NCI-H2227 (cell line): Measurements from ENCODE around the gene TMEM86A.

Source experiments
- DNase-seq: peaks from one replicate; lab custom pipeline; 2025; ENCODE audit not compliant: unreplicated experiment; lab: John Stamatoyannopoulos, UW

Gene TMEM86A

DNA sequence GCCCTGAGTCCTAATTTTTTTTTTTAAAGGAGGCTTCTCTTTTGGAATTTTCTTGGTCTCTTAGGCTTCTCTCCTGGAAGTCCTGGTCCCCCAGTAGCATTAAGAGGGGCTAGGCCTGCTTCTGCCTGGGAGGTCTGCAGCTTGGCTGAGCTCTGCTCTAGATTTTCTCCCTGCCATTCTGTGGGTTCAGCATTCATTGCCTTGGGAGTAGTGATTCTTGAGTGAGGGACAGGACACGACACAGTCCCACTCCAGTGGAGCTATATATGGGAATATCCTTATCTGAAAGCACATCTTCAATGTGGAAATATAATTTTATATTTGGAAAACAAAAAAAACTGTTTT, 23.7 kb downstream of the TMEM86A start:
- DNase-seq = no peak

DNA sequence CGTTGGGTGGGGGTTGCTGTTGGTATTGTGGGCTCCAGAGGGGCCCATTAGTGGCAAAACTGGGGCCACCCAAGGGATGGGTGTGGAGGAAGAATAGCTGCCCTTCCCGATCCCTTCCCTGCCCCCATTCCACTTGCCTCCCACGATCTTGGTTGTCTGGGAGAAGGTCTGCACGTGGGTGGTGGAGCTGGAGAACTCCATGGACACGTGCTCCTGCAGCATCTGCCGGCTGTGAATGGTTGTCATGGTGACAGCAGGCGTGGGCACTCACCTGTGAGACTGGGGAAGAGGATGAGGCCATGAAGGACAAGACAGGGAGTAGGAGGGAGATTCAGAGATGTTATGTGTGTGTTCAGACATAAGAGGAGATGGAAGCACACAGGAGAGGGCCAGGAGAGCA, 25.4 kb downstream of the TMEM86A start:
- DNase-seq = peak; percentile 17

GRCh38 chr11:18726040-18726439, 27.5 kb downstream of the TMEM86A start, which contains the start of gene IGSF22:
Gene IGSF22, minus strand, starts transcription at chr11:18726188. Its CDS starts 1,952 bp downstream, at chr11:18724236.
- DNase-seq = peak; percentile 16

GRCh38 chr11:18727479-18728236, 29.1 kb downstream of the TMEM86A start:
- peak; percentile 46 for DNase-seq

DNA sequence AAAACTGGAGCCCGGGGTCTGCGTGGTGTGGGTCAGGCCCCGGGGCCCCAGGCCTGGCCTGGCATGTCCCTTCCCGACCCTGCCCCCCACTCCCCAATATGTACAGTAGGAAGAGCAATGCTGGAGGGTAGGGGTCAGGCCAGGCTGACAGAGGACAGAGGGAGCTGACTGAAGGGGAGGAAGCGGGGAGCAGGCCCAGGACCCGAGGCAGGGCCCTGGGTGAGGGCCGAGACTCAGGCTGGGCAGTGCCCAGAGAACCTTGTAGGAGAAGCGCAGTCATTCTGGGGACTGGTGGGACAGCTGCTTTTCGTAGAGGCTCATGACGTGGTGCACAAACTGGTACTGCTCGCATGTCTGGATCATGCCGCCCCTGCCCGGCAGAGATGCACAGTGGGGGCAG, 30.1 kb downstream of the TMEM86A start:
- no peak for DNase-seq

DNA sequence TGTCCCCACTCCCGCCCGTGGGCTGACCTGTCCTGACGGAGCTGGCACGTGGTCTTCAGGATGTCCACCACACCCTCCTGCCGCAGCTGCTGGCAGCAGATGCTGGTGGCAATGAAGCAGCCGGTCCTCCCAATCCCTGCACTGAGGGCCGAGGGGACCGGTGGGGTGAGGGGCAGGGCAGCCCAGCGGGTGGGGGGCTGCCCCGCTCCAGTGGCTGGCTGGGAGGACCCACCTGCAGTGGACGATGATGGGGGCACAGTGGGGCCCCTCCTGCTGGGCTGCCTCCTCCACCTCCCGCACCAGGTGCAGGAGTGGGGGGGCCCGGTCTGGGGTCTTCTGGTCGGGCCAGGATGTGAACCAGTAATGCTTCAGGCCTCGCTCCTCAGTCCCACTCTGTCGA, 30.8 kb downstream of the TMEM86A start:
- no peak for DNase-seq

- DNase-seq = no peak
Observed at GRCh38 chr11:18730020-18730419, 31.4 kb downstream of the TMEM86A start.

DNA sequence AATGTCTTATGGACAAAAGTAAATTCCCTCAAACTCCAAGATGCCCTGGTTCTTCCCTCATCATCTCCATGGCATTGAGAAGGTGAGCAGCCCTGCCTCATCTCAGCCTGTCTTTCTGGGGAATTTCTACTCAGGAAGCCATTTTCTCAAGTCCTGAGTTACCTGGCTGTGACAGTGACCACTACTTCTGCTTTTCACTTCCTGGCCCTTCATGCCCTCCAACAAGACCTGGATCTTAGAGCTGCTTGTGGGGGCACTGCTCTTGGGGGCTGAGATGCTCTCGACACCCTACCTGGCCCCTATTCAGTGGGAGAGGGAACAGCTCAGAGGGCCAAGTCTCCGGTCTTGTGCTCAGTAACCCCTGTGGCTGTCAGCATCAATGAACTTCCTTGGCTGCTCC, 32.9 kb downstream of the TMEM86A start:
- DNase-seq = no peak

DNA sequence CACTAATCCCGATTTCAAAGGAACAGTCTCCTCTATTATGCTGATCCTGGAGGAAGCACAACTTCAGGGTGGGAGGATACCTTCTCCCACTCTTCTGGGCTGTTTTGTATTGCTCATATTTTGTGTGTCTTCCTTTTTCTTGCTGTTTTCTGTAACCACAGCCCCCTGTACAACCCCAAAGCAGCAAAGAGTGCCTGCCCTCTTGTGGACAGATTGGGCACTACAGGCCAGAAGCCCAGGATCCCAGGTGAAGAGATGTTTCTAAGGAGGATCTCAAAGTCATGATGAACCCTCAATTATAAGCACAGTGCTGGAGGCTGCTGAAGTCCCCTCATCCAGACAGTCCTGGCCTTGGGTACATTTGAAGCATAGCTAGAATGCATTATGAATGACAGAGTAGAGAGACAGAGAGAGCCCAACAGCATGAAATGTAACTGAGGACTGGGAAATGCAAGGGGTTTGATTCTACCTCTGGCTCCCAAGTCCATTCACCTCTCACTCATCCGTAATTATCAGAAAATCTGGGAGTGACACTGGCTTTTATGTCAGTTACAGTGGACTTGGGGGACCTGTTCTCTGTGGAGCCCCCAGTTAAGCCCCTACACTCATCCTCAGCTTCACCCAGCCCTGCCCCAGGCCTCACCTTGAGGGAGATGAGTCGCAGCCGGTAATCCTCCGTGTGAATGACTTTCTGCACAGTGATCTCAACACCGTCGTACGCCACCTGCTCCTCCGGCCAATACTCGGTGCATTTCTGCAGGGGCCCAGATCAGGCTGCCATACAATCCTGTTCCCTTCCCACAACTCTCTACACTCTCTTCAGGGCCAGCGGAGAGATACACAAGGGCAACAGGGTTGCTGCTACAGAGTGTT, 33.6 kb downstream of the TMEM86A start:
- DNase-seq = peak; percentile 78

- DNase-seq = no peak
Observed at GRCh38 chr11:18733202-18733601, 34.6 kb downstream of the TMEM86A start.

- no peak for DNase-seq
Observed at GRCh38 chr11:18736590-18737148, 38.1 kb downstream of the TMEM86A start.

- no peak for DNase-seq
Observed at GRCh38 chr11:18737642-18738041, 39.1 kb downstream of the TMEM86A start.

GRCh38 chr11:18739685-18740084, 41.1 kb downstream of the TMEM86A start:
- no peak for DNase-seq

DNA sequence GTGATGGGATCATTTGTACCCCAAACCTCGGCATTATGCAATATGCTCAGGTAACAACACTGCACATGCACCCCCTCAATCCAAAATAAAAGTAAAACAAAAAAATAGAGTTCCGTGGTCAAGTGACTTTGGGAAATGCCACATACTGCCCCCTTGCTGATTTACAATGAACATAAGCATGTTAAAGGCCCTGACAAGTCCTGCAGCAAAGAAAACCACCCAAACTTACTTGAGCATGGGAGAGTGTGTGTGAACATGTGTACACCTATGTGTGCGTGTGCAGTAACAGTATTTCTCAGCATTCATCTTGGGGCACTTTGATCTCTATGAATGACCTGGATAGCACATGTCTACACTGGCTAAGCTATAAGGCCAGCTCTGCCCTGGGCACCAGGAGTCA, 43.2 kb downstream of the TMEM86A start:
- no peak for DNase-seq

DNA sequence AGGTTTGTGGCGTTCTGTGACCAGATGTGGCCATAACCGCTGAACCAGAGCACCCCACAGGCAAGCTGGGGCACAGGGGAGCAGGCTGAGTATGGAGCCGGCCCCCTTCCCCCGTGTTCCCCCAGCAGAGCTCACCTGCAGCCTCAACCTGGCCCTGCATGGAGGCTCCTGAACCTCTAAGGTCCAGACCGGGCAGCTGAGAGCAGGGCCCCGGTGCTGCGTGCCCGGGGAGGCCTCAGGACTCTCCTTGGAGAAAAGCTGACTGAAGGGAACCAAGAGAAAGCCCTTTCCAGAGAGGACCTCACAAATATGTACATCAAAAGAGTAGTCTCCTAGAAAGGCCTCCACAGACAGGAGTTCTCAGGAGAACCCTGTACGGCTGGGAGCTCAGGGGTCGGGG, 44.8 kb downstream of the TMEM86A start:
- DNase-seq = no peak

GRCh38 chr11:18743900-18744514, 45.4 kb downstream of the TMEM86A start:
- DNase-seq = no peak

DNA sequence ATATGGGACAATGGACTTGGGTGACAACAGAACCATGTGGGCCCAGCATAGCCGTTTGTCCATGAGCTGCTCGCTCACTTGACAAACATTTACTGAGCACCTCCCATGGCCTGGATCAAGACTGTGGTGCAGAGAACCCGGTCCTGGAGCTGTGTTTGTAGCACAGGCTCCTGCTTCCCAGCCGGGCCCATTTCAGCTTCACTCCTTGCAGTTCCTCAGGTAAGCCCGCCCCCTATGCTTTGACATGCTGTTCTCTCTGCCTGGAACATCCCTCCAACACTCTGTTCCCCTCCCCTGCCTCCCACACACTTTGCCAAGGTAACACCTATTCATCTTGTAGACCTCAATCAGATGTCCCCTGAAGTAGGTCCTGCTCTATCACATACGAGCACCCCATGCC, 46.7 kb downstream of the TMEM86A start:
- DNase-seq = no peak

DNA sequence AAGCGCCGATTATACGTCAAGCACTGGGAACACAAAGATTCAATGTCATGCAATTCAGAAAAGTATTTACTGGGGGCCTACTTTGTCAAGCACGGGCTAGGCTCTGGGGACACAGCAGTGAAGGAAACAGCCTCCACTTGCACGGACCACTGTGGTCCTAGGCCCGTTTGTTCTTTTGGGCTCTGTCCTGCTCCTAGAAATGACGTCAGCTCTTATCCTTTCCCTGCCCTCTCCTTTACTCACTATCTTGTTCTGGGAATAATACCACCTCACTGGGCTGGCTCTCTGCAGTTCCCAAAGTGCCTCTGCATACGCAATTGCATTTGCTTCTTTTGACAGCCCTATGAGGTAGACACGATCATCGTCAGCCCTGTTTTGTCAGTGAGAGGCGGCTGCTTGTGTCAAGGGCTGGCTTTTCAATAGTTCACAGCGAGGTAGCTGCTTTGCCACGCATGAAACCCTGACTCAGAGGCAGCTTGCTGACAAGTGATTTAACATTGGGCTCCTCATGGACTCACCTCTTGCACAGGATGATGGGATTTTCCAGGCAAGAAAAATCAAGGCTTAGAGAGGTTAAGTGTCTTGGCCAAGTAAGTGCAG, 50.3 kb downstream of the TMEM86A start:
- DNase-seq = no peak

DNA sequence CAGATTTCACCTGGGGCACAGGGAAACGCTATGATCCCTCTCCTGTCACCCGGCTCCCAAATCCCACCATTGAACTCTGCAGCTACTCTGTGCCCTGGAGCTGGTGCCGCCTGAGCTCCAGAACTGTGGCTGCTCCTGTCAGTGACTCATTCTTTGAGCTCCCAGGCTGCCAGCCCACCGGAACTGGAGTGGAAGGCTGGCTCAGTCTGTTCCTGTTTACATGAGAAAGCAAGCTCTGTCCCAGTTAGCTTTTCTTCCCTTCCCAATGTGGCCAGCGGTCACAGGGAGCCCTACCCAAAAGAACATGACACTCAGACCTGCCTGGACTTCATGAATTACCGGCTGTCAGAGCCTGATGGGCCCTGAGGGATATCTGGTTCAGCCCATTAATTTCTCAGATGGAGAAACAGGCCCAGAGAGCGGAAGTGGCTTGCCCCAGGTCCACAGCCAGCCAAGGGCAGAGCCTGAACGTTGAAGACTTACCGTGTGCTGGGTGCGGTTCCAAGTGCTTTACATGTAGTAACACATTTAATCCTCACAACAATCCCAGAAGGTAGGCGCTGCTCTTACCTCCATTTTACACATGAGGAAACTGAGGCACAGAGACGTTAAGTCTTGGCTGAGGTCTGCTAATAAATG, 51.2 kb downstream of the TMEM86A start:
- DNase-seq = no peak

DNA sequence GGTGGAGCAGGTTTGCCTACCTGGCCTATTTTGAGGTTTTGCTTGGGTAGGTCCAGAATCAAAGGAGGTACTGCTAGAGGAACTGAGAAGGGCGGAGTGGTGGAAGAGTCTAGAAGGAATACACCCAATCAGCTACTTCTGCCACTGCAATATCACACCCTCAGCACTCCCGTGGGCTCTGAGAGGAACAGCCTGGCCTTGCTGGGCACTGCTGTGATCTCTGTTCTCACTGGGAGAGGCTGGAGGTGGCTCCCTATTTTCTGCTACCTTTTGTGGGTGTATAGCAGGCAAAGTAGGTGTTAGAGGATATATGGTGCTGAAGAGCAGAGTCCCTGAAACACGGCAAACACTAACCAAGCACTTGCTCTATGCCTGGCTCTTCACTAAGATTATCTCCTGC, 52.4 kb downstream of the TMEM86A start:
- no peak for DNase-seq

DNA sequence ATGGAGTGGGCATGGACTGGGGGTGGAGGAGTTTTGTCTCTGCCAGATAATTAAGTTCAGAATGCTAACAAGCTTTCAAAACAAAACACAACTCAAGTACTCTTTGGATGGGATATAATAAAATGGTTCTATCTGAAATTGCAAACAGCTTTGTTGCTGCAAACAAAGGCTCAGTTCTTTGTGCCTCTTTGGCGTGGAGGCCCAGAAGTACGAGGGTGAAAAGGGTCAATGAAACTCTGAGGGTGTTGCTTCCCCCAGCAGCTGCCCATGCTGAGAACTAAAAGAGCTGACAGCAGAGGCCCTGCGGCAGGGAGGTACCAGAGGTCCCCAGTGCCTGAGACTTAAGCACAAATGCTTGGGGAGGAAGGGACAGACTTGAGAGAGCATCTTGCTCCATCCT, 53.9 kb downstream of the TMEM86A start:
- DNase-seq = peak; percentile 30
